ENCODE data around the gene KCNJ6.
"Not testable (repeated sequence)": the region's sequence is repeated elsewhere in the genome, so short reads cannot be mapped to it uniquely, and the experiment has no call there.

GRCh38 chr21:37590836-37591235 lies 325.4 kb downstream of the KCNJ6 start:
- TF ChIP-seq CTCF (IDR thresholded peaks at IDR 0.05); POLR2AphosphoS5 (IDR thresholded peaks at IDR 0.05; ENCODE audit: low read depth, low read length): not testable (repeated sequence)
